ENCODE results near the gene CCT8.

DNA sequence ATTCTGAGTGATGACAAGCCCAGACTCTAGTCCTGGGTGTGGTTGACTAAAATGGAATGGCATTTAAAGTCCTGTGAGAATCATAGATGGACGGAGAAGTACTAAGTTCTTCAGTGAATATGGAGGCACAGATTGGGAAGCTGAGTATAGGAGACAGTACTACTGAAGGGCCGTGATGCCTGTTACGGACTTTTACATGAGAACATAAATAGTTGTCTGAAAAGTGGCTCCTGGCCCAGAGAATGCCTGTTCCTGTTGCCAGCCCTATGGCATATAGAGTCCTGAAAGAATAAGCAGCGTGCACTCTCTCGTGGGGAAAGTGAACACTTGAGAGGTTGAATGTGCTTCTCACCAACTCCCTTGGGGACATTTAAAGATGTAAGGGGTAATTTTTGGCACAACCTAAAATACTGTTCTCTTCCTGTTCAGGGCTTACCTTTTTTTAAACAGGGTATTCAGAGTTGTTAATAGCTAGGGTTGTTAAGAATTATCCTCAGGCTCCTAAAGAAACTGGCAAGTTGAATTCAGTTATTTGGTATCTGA is 20.4 kb downstream of the CCT8 start:
- TF ChIP-seq TAF1 (IDR thresholded peaks at IDR 0.05; ENCODE audit: borderline replicate concordance, insufficient read depth, low read length) = no peak
- TF ChIP-seq, protein P1, sequence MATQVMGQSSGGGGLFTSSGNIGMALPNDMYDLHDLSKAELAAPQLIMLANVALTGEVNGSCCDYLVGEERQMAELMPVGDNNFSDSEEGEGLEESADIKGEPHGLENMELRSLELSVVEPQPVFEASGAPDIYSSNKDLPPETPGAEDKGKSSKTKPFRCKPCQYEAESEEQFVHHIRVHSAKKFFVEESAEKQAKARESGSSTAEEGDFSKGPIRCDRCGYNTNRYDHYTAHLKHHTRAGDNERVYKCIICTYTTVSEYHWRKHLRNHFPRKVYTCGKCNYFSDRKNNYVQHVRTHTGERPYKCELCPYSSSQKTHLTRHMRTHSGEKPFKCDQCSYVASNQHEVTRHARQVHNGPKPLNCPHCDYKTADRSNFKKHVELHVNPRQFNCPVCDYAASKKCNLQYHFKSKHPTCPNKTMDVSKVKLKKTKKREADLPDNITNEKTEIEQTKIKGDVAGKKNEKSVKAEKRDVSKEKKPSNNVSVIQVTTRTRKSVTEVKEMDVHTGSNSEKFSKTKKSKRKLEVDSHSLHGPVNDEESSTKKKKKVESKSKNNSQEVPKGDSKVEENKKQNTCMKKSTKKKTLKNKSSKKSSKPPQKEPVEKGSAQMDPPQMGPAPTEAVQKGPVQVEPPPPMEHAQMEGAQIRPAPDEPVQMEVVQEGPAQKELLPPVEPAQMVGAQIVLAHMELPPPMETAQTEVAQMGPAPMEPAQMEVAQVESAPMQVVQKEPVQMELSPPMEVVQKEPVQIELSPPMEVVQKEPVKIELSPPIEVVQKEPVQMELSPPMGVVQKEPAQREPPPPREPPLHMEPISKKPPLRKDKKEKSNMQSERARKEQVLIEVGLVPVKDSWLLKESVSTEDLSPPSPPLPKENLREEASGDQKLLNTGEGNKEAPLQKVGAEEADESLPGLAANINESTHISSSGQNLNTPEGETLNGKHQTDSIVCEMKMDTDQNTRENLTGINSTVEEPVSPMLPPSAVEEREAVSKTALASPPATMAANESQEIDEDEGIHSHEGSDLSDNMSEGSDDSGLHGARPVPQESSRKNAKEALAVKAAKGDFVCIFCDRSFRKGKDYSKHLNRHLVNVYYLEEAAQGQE (IDR thresholded peaks at IDR 0.05; ENCODE audit: insufficient read depth in 1 of 2, low read depth in 2 of 2, low read length in 2 of 2) = no peak
- no peak; the same call in none of the 2 replicates for TF ChIP-seq POLR2AphosphoS5 (IDR thresholded peaks at IDR 0.05; ENCODE audit: low read depth, low read length)
- no peak for TF ChIP-seq FOXP2 (optimal IDR thresholded peaks at IDR 0.05; ENCODE audit: borderline replicate concordance, extremely low read depth, extremely low read length, insufficient read depth)
- no peak for TF ChIP-seq SIN3A (IDR thresholded peaks at IDR 0.05; ENCODE audit: borderline replicate concordance, insufficient read depth, low read length)

All from PFSK-1 (cell line).